Activated CD8-positive, alpha-beta memory T cell treated with anti-CD3 and anti-CD28 coated beads, Interleukin-2, amount 50 U/mL, for 4 hours (primary cell): ENCODE measurements around the gene CDC42EP3.

Source experiments
- DNase-seq: peaks from one replicate; pipeline ENCODE4 v3.0.0-alpha.2; 2020

CDC42EP3 gene

GRCh38 chr2:37654419-37654818, 17.0 kb downstream of the CDC42EP3 start:
- no peak for DNase-seq

DNA sequence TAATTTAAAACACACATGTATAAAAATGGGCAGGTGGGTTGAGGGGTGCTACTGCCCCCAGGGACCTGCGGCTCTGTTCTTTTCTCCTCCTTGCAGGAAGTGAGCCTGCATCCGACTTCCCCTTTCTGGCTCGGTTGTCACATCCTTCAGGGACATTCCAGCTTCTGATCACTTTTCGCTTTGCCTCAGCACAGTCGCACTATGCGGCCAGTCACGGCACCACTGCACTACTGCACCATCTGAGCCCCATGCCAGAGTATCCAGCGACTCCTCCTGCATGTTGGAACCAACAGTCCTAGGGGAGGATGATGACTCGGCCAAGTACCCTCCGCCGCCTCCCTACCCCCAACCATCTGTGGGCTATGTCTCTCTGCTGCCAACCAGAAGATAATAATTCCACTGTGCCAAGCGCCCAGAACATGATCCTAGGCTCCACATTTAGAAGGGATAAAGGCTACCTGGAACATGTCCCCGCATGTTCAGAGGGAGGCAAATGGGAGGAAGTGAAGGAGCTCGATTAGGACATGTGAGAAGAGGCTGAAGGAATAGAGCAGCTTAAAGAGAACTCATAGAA, 17.6 kb downstream of the CDC42EP3 start:
- DNase-seq: no peak

GRCh38 chr2:37653093-37653492, 18.3 kb downstream of the CDC42EP3 start:
- DNase-seq: no peak

DNA sequence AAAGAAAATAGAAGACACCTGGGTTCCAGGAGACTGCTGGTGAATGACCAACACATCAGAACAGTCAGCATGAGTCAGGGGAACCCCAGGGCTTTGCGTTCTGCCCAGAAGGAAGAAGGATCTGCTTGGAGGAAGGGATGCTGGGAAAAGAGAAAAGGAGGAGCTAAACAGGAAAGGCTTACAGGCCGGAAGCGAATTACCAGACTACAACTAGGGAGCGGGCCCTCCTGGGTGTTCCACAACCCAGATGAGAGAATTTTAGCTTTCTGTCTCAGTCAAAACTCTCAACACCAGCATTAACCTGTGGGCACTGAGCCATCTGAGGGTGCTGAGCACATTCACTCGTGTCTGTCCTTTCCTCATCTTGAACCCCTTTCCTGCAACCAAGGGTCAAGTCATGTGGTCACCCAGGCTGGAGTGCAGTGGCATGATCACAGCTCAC, 19.2 kb downstream of the CDC42EP3 start:
- DNase-seq: no peak

DNA sequence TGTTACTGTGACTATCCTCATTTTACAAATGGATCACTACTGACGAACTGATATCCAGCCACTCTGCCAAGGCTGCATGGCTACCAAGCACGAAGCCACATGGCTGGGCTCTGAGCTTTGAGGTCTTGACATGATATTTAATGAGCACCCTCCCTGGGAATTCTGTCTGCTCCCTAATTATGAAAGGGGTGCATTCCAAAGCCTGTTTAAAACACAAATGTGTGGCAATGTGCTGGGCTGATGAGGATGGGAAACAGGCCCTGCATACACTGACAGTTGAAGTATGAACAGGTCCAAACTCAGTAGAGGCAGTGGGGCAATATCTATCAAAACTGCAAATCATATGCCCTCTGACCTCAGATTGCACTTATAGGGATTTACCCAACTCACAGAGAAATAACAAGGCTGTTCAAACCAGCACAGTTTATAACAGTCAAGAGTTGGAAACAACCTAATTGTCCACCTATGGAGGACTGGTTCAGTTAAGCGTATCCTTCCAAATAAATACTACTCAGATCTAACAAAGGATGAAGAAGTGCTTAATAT, 20.8 kb downstream of the CDC42EP3 start:
- no peak for DNase-seq

- no peak for DNase-seq
Measured at GRCh38 chr2:37649518-37649917, 21.9 kb downstream of the CDC42EP3 start.

- peak; percentile 57 for DNase-seq
Measured at GRCh38 chr2:37648331-37649011, 23.0 kb downstream of the CDC42EP3 start.

GRCh38 chr2:37647971-37648330, 23.5 kb downstream of the CDC42EP3 start:
- no peak for DNase-seq

GRCh38 chr2:37645836-37646235, 25.6 kb downstream of the CDC42EP3 start:
- no peak for DNase-seq

DNA sequence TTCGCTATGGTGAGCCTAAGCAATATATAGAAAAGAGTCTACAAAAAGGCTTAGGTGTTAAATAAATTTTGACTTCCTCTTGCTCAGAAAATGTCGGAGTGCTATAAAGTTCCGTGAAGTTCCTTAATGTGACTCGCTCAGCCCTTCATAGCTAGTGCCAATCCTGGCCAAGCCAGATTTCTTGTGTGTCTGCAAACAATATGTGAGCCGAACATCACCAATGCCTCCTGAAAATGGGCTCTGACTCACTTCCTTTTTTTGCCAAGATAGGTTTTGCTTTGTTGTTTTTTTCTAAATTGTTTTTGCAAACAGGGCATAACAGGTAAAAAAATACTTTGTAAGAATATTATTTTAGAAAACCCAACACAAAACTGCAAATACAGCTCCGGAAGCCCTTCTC, 26.1 kb downstream of the CDC42EP3 start:
- DNase-seq: peak; percentile 30

DNA sequence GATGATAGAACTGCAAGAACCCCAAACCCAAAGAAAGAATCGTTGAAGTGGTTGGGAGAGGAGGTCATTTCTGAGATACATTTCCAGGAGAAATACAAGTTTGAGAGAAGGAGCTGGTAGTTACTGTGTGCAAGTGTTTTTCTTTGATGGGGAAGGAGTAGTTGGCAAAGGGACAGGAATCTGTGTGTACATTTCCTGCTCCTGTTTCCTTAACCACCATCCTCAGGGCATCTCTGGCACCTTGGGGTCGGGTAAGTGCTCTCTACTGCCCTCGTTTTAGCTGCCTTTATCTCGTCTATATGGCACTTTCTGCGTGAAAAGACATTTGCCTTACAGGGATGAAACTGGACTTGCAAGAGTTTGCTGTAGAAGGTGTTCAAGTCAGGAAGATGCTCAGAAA, 27.3 kb downstream of the CDC42EP3 start:
- no peak for DNase-seq

GRCh38 chr2:37643730-37644078, 27.7 kb downstream of the CDC42EP3 start:
- DNase-seq: no peak

GRCh38 chr2:37642907-37643729, 28.3 kb downstream of the CDC42EP3 start:
- DNase-seq: no peak

DNA sequence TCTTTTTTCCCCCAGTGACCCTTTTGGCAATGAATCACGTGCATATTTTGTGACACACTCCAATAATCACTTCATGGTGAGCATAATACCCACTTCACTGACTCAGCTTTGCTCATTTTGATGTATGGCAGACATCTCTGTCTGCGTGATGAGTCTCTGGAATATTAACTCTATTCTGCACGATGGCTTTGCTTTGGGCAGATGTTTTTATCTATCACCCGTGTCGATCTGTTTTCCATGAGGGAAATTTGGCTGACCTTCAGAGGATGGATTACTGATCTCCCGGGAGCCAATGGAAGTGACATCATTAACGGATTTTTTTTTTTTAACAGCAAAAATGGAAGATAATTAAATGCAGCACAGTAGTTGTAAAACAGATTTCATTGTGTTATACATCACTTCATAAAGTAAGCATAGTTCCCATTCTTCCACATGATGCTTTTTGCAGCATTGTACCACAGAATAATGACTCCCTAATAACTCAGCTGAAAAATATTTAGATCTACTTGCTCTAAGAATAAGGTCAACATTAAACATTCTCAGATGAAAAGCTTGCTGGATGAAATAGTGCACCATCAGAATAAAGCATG, 29.8 kb downstream of the CDC42EP3 start:
- DNase-seq: no peak

- no peak for DNase-seq
Measured at GRCh38 chr2:37639631-37640030, 31.8 kb downstream of the CDC42EP3 start.

DNA sequence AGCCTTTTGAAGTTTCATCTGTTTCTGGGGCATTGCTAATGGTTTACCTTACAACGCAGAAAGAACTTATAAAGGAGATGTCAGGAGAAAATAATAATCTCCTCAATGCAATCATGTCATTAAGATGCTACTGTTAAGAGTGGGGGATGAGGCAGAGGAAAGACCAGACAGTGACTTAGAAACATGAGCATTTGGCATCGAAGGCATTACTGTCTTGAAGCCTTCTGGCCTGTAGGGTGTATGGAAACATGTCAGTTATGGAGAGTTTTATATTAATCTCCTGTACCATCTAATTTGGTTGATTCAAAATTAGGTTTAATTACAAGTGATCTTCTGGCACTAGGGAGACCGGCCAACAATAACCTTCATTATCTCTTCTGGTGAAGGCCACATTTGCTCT, 32.5 kb downstream of the CDC42EP3 start:
- no peak for DNase-seq

DNA sequence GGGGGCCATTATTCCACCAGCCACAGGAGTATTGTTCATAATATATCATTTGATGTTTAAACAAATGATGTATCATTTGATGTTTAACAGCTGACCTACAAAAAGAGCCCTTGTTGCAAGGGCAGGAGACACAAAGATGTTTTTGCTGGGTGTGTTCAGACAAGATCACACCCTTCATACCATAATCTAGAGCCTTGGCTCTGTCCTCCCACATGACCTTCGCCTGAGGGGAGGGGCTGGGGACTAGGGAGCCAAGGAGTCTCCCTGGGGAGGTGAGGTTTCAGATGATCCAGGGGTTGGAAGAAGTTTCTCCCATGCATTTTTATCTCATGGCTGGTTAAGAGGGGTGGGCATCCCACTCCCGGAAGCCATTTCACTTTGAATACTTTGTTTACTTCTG, 33.5 kb downstream of the CDC42EP3 start:
- no peak for DNase-seq

DNA sequence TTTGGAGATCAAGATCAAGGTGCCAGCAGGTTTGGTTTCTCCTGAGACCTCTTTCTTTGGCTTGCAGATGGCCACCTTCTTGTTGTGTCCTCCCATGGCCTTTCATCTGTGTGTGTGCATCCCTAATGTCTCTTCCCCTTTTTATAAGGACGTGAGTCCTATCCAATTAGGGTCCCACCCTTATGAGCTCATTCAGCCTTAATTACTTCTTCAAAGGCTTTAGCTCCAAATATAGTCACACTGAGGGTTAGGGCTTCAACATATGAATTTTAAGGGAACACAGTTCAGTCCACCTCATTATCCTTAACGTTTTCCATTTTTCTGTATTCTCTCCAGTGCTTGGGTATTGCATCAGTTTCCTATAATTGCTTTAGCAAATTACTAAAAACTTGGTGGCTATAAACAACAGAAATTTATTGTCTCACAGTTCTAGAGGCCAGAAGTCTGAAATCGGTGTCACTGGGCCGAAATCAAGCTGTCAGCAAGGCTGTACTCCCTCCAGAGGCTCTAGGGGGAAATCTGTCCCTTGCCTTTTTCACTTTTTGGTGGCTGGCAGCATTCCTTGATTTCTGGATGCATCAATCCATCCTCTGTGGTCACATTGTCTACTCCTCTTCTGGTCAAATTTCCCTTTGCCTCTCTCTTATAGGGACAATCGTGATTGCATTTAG, 34.1 kb downstream of the CDC42EP3 start:
- no peak for DNase-seq

GRCh38 chr2:37636381-37637066, 34.9 kb downstream of the CDC42EP3 start:
- DNase-seq: no peak

DNA sequence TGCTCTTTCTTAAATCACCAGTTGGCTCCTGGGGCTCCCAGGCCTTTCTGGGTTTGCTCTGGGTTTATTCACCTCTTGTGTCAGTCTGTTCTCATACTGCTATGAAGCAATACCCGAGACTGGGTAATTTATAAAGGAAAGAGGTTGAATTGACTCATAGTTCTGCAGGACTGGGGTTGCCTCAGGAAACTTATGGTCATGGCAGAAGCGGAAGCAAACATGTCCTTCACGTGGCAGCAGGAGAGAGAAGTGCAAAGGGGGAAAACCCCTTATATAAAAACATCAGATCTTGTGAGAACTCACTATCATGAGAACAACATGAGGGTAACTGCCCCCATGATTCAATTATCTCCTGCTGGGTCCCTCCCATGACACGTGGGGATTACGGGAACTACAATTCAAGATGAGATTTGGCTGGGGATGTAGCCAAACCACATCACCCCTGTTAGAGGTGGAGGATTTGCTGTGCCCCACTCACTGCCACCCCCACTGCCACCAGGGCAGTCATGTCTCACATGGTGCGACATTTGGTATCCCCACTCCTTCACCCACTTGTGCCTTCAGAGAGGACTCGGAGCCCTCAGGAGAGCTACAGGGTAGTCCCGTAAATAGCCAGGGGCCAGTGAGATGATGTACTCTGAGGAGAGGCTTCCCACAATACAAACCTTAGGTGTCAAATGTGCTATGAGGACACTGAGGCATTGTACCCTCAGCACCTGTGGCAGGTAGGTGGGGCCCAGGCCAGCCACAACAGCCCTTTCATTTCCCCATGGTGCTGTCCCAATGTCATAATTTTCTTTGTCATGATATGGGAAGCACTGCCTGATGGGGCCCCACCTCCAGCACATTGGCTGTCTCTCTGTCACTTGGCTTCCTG, 35.7 kb downstream of the CDC42EP3 start:
- peak; percentile 71 for DNase-seq

GRCh38 chr2:37634914-37635503, 36.4 kb downstream of the CDC42EP3 start:
- DNase-seq: peak; percentile 52
